GM12878 (cell line): ENCODE measurements around the gene IGF2R. TPM values are rescaled to one million over a fixed set of nuclear protein-coding genes. Genes with fewer than 3 reads are reported as not detected.

Experiments used
- ATAC-seq: fragments of 200-7000 bp; cut with Tn5 transposase; 3 replicates; pipeline ENCODE4 v1.9.1; 2020; ENCODE audit warnings: mild to moderate bottlenecking, moderate library complexity
- BruUV-seq: library from RNA; stranded (reverse); fragments of 400-500 nt; replicated peaks from 2 replicates; lab custom pipeline; 2021; lab: Mats Ljungman, UMichigan
- CTCF ChIA-PET: fragments of 300-600 bp; sonication (Branson Sonifier 250); formaldehyde crosslinking; extraction: SDS; loops from one replicate; lab custom pipeline; 2021; ENCODE audit warnings: inconsistent platforms; lab: Yijun Ruan, JAX
- POLR2A ChIA-PET: fragments of 350-600 bp; formaldehyde crosslinking; extraction: SDS; loops from one replicate; lab custom pipeline; 2021; ENCODE audit warnings: inconsistent platforms; lab: Charles Lee
- RAD21 ChIA-PET: fragments of 300-600 bp; sonication (Branson Sonifier 250); formaldehyde crosslinking; loops from one replicate; lab custom pipeline; 2023; ENCODE audit warnings: antibody characterized with exemption; ENCODE audit not compliant: unreplicated experiment; lab: Charles Lee
- SMC1A ChIA-PET: fragments of 300-600 bp; sonication (Branson Sonifier 250); formaldehyde crosslinking; loops from one replicate; lab custom pipeline; 2023; ENCODE audit not compliant: unreplicated experiment, uncharacterized antibody; lab: Charles Lee
- DNase-seq: peaks from one replicate; pipeline ENCODE4 v3.0.0-alpha.2; 2011; ENCODE audit warnings: low read depth, low spot score
- FAIRE-seq: peaks from 3 replicates; lab custom pipeline; 2011; peaks lifted over from hg19 to GRCh38; lab: Jason Lieb, UNC
- H2AFZ ChIP-seq: 2 replicates; pipeline ENCODE4 v1.6.0; 2011; ENCODE audit warnings: low read depth, low read length, control low read depth; ENCODE audit not compliant: control insufficient read depth
- H3K27ac ChIP-seq: 2 replicates; pipeline ENCODE4 v1.5.1; 2011; ENCODE audit warnings: control low read depth; ENCODE audit not compliant: control insufficient read depth, insufficient read depth
- H3K27me3 ChIP-seq, 2 experiments: replicated peaks in 1 of 2; 2 replicates each; pipeline versions ENCODE4 v1.6.0 to v1.6.1; 2011; ENCODE audit warnings: low read length in 1 of 2; ENCODE audit not compliant: control insufficient read depth in 2 of 2, insufficient read depth in 2 of 2
- H3K36me3 ChIP-seq, 2 experiments: 2 replicates each; pipeline ENCODE4 v1.5.1; 2011; ENCODE audit warnings: low read length in 1 of 2; ENCODE audit not compliant: control insufficient read depth in 2 of 2, insufficient read depth in 2 of 2
- H3K4me1 ChIP-seq: 2 replicates; pipeline ENCODE4 v1.6.1; 2011; ENCODE audit warnings: mild to moderate bottlenecking, low read length, moderate library complexity, mixed read lengths; ENCODE audit not compliant: control insufficient read depth, insufficient read depth
- H3K4me2 ChIP-seq: 2 replicates; pipeline ENCODE4 v1.6.0; 2011; ENCODE audit warnings: control low read depth; ENCODE audit not compliant: control insufficient read depth, insufficient read depth
- H3K4me3 ChIP-seq: fragments of 200-600 bp; sonication (generic); 2 replicates; pipeline ENCODE4 v1.5.1; 2016
- H3K79me2 ChIP-seq: 2 replicates; pipeline ENCODE4 v1.6.0; 2011; ENCODE audit warnings: low read length; ENCODE audit not compliant: control insufficient read depth, insufficient read depth
- H3K9ac ChIP-seq: 2 replicates; pipeline ENCODE4 v1.8.0; 2011; ENCODE audit warnings: low read length, control low read depth, mixed read lengths; ENCODE audit not compliant: control insufficient read depth, insufficient read depth
- H3K9me3 ChIP-seq: replicated peaks from 3 replicates; pipeline ENCODE4 v1.5.1; 2011; ENCODE audit warnings: mild to moderate bottlenecking, low read length; ENCODE audit not compliant: control insufficient read depth, insufficient read depth
- H4K20me1 ChIP-seq: 2 replicates; pipeline ENCODE4 v1.6.0; 2011; ENCODE audit not compliant: control insufficient read depth, insufficient read depth
- FOS ChIP-seq: IDR thresholded peaks from 3 replicates; pipeline ENCODE4 v1.6.1; 2011; ENCODE audit warnings: borderline replicate concordance; ENCODE audit not compliant: insufficient read length; ENCODE audit errors: extremely low read depth
- IRF4 ChIP-seq: IDR thresholded peaks from 2 replicates; pipeline ENCODE4 v1.6.1; 2011; ENCODE audit warnings: low read depth, low read length
- MTA2 ChIP-seq: fragments of 450-650 bp; IDR thresholded peaks from 2 replicates; pipeline ENCODE4 v1.6.1; 2016; ENCODE audit warnings: low read depth, mild to moderate bottlenecking, moderate library complexity
- MTA3 ChIP-seq: IDR thresholded peaks from 2 replicates; pipeline ENCODE4 v1.6.1; 2012; ENCODE audit warnings: low read length, inconsistent platforms, borderline replicate concordance
- MYB ChIP-seq: fragments of 150-350 bp; IDR thresholded peaks from 2 replicates; pipeline ENCODE4 v1.6.1; 2014; ENCODE audit warnings: mild to moderate bottlenecking, low read depth, low read length, borderline replicate concordance
- NFXL1 ChIP-seq: fragments of 450-650 bp; IDR thresholded peaks from 2 replicates; pipeline ENCODE4 v1.6.1; 2017; ENCODE audit warnings: antibody characterized with exemption, mild to moderate bottlenecking, borderline replicate concordance
- NR2C2 ChIP-seq: IDR thresholded peaks from 2 replicates; pipeline ENCODE4 v1.6.1; 2011; ENCODE audit warnings: borderline replicate concordance, low read depth; ENCODE audit not compliant: control insufficient read depth, insufficient read length
- RAD51 ChIP-seq: fragments of 450-650 bp; IDR thresholded peaks from 2 replicates; pipeline ENCODE4 v1.6.1; 2016; ENCODE audit warnings: moderate library complexity, mild to moderate bottlenecking, inconsistent platforms
- RUNX3 ChIP-seq: IDR thresholded peaks from 2 replicates; pipeline ENCODE4 v1.6.1; 2012; ENCODE audit warnings: low read length, inconsistent platforms
- SMARCA5 ChIP-seq: fragments of 450-650 bp; IDR thresholded peaks from 2 replicates; pipeline ENCODE4 v1.6.1; 2017; ENCODE audit warnings: mild to moderate bottlenecking
- WGBS: methylation state at CpG from one replicate; pipeline ENCODE4 v1.1.6; 2016; ENCODE audit warnings: low lambda C conversion rate; ENCODE audit not compliant: insufficient replicate concordance, insufficient coverage; ENCODE audit errors: missing lambda C conversion rate; 5-methylcytosine and 5-hydroxymethylcytosine counted together
- in situ Hi-C: fragments of 300-500 bp; cut with MboI; formaldehyde crosslinking; loops from 9 replicates; pipeline ENCODE4 v1.14.3; 2018; ENCODE audit warnings: mixed read lengths
- intact Hi-C: fragments of 100-400 bp; cut with micrococcal nuclease; formaldehyde crosslinking; loops from one replicate; pipeline ENCODE4 v1.14.2; 2022; ENCODE audit not compliant: unreplicated experiment
- polyA plus RNA-seq, 11 experiments: library from polyadenylated mRNA; depleted of rRNA in 4 of 11; unstranded in 6 of 11; stranded (reverse) in 5 of 11; fragments of >200 nt; fragmentation: Nextera tagmentation in 4 of 11; fragmentation: Illumina TruSeq in 1 of 11; extraction: Ambion mirVana in 4 of 11; extraction: Trizol in 1 of 11; gene quantifications; 1 replicate in 1 of 11; 2 replicates in 10 of 11; pipeline versions ENCODE4 v1.2.1 to v1.2.3, GENCODE V29; 2011 to 2016; ENCODE audit warnings: inconsistent platforms in 2 of 11, missing spikeins in 2 of 11, low read depth in 1 of 11
- total RNA-seq, 4 experiments: library from RNA; depleted of rRNA in 3 of 4; stranded (reverse); fragments of >200 nt in 3 of 4; fragmentation: Illumina TruSeq in 1 of 4; extraction: Trizol in 1 of 4; gene quantifications; 2 replicates each; pipeline versions ENCODE4 v1.2.1 to v1.2.3, GENCODE V29; 2013 to 2021
- TF ChIP-seq, protein P1 (sequence below): IDR thresholded peaks from 2 replicates; pipeline ENCODE4 v1.6.1; 2012; ENCODE audit warnings: low read depth, low read length, improper control_type of control experiment
- TF ChIP-seq, protein P2 (sequence below): IDR thresholded peaks from 2 replicates; pipeline ENCODE4 v1.6.1; 2012; ENCODE audit warnings: improper control_type of control experiment, low read depth, low read length; ENCODE audit not compliant: insufficient replicate concordance
- TF ChIP-seq, protein P3 (sequence below): fragments of 450-650 bp; IDR thresholded peaks from 2 replicates; pipeline ENCODE4 v1.6.1; 2017; ENCODE audit warnings: low read depth, mild to moderate bottlenecking, moderate library complexity

Gene IGF2R
- total and polyA plus RNA-seq, 10 of the 15 experiments (the other 5 are each of a cell fraction or from before 2014, with no cell fraction given) = 1.00 to 40.1 (median 16.8) TPM

DNA sequence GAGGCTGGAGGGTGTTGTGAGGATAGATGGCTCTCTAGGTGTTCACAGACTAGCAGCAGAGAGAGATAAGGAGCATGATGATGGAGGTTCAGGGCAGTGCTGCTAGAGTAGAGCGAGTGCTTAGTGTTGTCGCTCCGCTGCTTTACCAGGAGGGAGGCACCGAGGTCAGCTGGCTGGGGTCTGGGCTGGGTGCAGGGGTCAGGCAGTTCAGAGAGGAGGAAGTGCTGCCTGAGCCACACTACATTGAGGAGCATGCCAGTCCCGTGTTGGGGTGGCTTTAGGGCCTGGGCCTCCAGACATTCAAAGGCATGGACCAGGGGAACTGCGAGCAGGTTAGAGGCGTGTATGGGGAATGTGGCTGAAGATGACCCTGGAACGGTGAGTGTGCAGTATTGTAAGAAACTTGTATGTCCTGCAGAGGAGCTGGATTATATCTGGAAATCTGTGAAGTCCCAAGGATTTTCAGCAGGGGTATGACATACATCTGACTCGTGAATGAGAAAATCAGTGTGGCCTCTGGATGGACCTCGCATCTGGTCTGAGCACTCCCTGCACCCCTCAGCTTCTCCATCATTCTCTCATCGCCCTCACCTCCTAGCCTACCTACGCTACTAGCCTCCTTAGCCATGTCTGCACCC is 66.9 kb downstream of the IGF2R start:
- CTCF ChIA-PET = no interaction called here
- in situ Hi-C loops = no loop called here
- FAIRE-seq = no peak
- Histone ChIP-seq H3K9ac (no peak overlapping the region), H3K4me3 (no peak overlapping the region), H2AFZ (no peak overlapping the region), H4K20me1 (no peaks in the 10 kb centered on the region), H3K4me1 (no peaks in the 10 kb centered on the region), H3K36me3 (peaks cover 17 to 21% of the 10 kb centered on the region in 2 experiments), H3K4me2 (no peak overlapping the region), H3K27ac (no peak overlapping the region), H3K79me2 (no peaks in the 10 kb centered on the region), H3K27me3 (no peaks in the 10 kb centered on the region), H3K9me3 (no peaks in the 10 kb centered on the region)
- SMC1A ChIA-PET = no interaction called here
- POLR2A ChIA-PET = no interaction called here
- intact Hi-C loops = no loop called here
- no peak for ATAC-seq
- 96% methylated on average over 12 of the region's 12 CpGs for WGBS
- TF ChIP-seq, protein P1, sequence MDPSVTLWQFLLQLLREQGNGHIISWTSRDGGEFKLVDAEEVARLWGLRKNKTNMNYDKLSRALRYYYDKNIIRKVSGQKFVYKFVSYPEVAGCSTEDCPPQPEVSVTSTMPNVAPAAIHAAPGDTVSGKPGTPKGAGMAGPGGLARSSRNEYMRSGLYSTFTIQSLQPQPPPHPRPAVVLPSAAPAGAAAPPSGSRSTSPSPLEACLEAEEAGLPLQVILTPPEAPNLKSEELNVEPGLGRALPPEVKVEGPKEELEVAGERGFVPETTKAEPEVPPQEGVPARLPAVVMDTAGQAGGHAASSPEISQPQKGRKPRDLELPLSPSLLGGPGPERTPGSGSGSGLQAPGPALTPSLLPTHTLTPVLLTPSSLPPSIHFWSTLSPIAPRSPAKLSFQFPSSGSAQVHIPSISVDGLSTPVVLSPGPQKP = no peak
- TF ChIP-seq IRF4 = no peak
- TF ChIP-seq NFXL1 = no peak
- TF ChIP-seq MTA3 = no peak
- no peak for TF ChIP-seq RAD51
- TF ChIP-seq, protein P2, sequence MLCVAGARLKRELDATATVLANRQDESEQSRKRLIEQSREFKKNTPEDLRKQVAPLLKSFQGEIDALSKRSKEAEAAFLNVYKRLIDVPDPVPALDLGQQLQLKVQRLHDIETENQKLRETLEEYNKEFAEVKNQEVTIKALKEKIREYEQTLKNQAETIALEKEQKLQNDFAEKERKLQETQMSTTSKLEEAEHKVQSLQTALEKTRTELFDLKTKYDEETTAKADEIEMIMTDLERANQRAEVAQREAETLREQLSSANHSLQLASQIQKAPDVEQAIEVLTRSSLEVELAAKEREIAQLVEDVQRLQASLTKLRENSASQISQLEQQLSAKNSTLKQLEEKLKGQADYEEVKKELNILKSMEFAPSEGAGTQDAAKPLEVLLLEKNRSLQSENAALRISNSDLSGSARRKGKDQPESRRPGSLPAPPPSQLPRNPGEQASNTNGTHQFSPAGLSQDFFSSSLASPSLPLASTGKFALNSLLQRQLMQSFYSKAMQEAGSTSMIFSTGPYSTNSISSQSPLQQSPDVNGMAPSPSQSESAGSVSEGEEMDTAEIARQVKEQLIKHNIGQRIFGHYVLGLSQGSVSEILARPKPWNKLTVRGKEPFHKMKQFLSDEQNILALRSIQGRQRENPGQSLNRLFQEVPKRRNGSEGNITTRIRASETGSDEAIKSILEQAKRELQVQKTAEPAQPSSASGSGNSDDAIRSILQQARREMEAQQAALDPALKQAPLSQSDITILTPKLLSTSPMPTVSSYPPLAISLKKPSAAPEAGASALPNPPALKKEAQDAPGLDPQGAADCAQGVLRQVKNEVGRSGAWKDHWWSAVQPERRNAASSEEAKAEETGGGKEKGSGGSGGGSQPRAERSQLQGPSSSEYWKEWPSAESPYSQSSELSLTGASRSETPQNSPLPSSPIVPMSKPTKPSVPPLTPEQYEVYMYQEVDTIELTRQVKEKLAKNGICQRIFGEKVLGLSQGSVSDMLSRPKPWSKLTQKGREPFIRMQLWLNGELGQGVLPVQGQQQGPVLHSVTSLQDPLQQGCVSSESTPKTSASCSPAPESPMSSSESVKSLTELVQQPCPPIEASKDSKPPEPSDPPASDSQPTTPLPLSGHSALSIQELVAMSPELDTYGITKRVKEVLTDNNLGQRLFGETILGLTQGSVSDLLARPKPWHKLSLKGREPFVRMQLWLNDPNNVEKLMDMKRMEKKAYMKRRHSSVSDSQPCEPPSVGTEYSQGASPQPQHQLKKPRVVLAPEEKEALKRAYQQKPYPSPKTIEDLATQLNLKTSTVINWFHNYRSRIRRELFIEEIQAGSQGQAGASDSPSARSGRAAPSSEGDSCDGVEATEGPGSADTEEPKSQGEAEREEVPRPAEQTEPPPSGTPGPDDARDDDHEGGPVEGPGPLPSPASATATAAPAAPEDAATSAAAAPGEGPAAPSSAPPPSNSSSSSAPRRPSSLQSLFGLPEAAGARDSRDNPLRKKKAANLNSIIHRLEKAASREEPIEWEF = no peak
- no peak for TF ChIP-seq FOS
- TF ChIP-seq MTA2 = no peak
- TF ChIP-seq RUNX3 = no peak
- no peak for TF ChIP-seq SMARCA5
- TF ChIP-seq, protein P3, sequence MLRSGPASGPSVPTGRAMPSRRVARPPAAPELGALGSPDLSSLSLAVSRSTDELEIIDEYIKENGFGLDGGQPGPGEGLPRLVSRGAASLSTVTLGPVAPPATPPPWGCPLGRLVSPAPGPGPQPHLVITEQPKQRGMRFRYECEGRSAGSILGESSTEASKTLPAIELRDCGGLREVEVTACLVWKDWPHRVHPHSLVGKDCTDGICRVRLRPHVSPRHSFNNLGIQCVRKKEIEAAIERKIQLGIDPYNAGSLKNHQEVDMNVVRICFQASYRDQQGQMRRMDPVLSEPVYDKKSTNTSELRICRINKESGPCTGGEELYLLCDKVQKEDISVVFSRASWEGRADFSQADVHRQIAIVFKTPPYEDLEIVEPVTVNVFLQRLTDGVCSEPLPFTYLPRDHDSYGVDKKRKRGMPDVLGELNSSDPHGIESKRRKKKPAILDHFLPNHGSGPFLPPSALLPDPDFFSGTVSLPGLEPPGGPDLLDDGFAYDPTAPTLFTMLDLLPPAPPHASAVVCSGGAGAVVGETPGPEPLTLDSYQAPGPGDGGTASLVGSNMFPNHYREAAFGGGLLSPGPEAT = no peak
- no peak for TF ChIP-seq NR2C2
- no peak for TF ChIP-seq MYB
- RAD21 ChIA-PET = no interaction called here
- BruUV-seq = no TSS peak
- DNase-seq = no peak
